Neural crest cell (in vitro differentiated cells): ENCODE results near the gene LIMCH1. TPM values are rescaled to one million over a fixed set of nuclear protein-coding genes. Genes with fewer than 3 reads are reported as not detected.
"Not testable (repeated sequence)": the region's sequence is repeated elsewhere in the genome, so short reads cannot be mapped to it uniquely, and the experiment has no call there.

Source experiments
- DNase-seq: peaks from one replicate; pipeline ENCODE4 v3.0.0; 2021; ENCODE audit warnings: low read depth, mixed read lengths, low spot score
- H3K27ac Mint-ChIP-seq: one replicate; pipeline ENCODE4 v1.8.0; 2021; ENCODE audit warnings: mild to moderate bottlenecking, mixed read lengths; ENCODE audit not compliant: unreplicated experiment
- H3K27me3 Mint-ChIP-seq: 2 replicates; pipeline ENCODE4 v1.8.0; 2021; ENCODE audit warnings: low read depth, mild to moderate bottlenecking, mixed read lengths
- H3K36me3 Mint-ChIP-seq: 2 replicates; pipeline ENCODE4 v1.8.0; 2021; ENCODE audit warnings: low read depth, mild to moderate bottlenecking, mixed read lengths
- H3K4me1 Mint-ChIP-seq: 2 replicates; pipeline ENCODE4 v1.8.0; 2021; ENCODE audit warnings: mixed read lengths
- H3K4me3 Mint-ChIP-seq: one replicate; pipeline ENCODE4 v1.8.0; 2021; ENCODE audit warnings: mild to moderate bottlenecking, mixed read lengths
- H3K9me3 Mint-ChIP-seq: 2 replicates; pipeline ENCODE4 v1.8.0; 2021; ENCODE audit warnings: mixed read lengths
- long read RNA-seq: library from polyadenylated mRNA; unstranded; transcript quantifications from one replicate; pipeline ENCODE4 v2.0.0, GENCODE V29; 2020
- total RNA-seq: library from RNA; stranded (reverse); gene quantifications from 2 replicates; pipeline ENCODE4 v1.2.1, GENCODE V29; 2021
- TF ChIP-seq, protein P1 (sequence below): fragments of 200-600 bp; sonication (generic); conservative IDR thresholded peaks from 2 replicates; pipeline ENCODE4 v1.5.0; 2021; ENCODE audit warnings: antibody characterized with exemption, mild to moderate bottlenecking

The LIMCH1 gene, protein sequence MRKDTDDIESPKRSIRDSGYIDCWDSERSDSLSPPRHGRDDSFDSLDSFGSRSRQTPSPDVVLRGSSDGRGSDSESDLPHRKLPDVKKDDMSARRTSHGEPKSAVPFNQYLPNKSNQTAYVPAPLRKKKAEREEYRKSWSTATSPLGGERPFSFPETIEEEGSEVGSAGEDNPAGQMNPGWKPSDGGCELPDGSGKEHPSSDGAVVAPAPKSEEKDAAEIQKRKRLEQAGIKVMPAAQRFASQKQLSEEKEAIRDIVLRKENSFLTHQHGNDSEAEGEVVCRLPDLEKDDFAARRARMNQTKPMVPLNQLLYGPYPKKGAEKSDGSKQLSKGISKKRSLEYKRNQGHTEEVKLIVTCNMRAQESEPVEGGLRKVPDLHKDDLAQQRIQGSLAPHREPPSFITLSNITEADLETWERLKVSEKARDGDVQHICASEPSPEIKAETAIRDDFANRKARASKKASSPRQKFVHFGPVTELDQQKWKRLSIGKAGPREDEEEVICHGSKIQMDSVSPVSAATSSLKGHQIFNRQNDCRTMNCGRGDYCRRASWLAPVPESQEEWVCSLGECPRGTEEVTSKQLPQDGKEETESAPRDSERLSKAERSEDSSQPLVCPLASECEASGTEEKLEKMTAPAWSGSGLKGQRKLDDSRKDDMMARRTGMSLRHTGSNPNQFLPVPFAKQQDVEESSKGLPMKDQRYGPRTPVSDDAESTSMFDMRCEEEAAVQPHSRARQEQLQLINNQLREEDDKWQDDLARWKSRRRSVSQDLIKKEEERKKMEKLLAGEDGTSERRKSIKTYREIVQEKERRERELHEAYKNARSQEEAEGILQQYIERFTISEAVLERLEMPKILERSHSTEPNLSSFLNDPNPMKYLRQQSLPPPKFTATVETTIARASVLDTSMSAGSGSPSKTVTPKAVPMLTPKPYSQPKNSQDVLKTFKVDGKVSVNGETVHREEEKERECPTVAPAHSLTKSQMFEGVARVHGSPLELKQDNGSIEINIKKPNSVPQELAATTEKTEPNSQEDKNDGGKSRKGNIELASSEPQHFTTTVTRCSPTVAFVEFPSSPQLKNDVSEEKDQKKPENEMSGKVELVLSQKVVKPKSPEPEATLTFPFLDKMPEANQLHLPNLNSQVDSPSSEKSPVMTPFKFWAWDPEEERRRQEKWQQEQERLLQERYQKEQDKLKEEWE (N-terminal part only)
- total RNA-seq = 15.1 and 17.3 TPM in 2 replicates
- long read RNA-seq, partial matches to known transcripts = 14 of 16 reads
- long read RNA-seq, other reads (novel, unspliced or antisense) = 2 of 16 reads

DNA sequence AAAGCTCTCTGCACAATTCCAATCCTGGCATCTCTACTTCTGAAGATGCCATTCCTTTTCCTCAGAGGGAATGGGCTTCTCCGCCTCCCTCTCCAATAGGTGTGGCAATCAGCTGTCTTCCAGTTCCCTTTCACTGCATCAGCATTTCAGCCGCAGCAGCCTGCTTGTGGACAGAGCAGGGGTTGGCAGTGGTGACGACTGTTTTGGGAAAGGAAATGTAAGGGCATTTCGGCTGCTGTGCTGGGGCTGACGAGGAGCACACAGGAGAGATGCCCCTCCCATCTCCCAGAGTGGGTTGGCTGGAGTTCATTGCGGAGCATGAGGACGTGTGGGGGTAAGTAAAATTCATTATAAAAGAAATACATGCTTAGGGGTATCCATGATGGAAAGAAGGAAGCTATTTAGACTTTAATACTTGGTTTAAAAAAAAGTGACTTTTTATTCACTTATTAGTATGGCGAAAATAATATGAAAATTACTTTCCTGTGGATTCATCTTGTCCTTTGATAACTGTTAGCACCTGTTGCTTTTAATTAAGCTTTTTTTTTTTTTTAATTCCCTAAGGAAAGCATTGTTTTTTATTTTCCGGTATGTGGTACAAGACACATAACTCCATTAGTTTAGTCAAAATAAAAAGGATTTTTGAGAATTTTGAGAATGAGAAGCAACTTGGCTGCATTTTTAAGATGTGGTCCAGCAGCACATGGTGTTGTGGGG is at the start of gene LIMCH1:
Gene LIMCH1 (plus strand): TSS at position 141 of the 717 bp plus-strand sequence. CDS start 67,839 bp downstream, outside the sequence.
- Mint-ChIP-seq H3K36me3 (no peaks in the 10 kb centered on the region), H3K4me3 (no peak within 1 kb of the TSS), H3K27ac (no peak within 1 kb of the TSS), H3K27me3 (no peaks in the 10 kb centered on the region), H3K4me1 (peaks cover 12% of the 10 kb centered on the region), H3K9me3 (no peaks in the 10 kb centered on the region)
- TF ChIP-seq, protein P1, sequence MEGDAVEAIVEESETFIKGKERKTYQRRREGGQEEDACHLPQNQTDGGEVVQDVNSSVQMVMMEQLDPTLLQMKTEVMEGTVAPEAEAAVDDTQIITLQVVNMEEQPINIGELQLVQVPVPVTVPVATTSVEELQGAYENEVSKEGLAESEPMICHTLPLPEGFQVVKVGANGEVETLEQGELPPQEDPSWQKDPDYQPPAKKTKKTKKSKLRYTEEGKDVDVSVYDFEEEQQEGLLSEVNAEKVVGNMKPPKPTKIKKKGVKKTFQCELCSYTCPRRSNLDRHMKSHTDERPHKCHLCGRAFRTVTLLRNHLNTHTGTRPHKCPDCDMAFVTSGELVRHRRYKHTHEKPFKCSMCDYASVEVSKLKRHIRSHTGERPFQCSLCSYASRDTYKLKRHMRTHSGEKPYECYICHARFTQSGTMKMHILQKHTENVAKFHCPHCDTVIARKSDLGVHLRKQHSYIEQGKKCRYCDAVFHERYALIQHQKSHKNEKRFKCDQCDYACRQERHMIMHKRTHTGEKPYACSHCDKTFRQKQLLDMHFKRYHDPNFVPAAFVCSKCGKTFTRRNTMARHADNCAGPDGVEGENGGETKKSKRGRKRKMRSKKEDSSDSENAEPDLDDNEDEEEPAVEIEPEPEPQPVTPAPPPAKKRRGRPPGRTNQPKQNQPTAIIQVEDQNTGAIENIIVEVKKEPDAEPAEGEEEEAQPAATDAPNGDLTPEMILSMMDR = no peak
- DNase-seq = no peak

DNA sequence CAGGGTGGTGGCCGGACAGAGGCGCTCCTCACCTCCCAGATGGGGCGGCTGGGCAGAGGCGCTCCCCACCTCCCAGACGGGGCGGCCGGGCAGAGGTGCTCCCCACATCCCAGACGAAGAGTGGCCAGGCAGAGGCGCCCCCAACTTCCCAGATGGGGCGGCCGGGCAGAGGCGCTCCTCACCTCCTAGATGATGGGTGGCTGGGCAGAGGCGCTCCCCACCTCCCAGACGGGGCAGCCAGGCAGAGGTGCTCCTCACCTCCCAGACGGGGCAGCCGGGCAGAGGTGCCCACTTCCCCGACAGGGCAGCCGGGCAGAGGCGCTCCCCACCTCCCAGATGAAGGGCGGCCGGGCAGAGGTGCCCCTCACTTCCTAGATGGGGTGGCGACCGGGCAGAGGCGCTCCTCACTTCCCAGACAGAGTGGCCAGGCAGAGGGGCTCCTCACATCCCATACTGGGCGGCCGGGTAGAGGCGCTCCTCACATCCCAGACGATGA is 46.8 kb upstream of the LIMCH1 start:
- H3K27ac Mint-ChIP-seq, H3K9me3 Mint-ChIP-seq, H3K36me3 Mint-ChIP-seq, H3K4me3 Mint-ChIP-seq, H3K4me1 Mint-ChIP-seq, DNase-seq, H3K27me3 Mint-ChIP-seq: not testable (repeated sequence)

DNA sequence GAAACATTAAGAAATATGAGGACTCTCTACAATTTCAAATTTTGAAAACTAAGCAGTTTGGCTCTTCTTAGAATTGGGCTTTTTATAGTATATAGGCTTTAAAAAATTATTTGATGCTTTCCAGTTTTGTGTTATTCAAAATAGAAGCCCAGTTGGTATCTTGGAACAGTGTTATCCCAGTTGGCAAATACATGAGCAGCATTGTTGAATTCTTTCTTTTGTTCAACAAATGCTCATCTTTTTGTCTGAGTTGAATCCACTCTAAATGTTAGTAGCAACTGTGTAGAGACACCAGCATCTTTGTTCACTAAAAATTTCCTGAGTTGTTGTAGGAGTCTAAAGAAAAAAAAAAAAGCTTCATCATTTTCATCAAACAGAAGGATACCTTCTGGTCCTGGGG is 41.0 kb upstream of the LIMCH1 start:
- Mint-ChIP-seq H3K27me3 (no peaks in the 10 kb centered on the region), H3K27ac (no peak overlapping the region), H3K4me3 (no peak overlapping the region), H3K9me3 (peaks cover 6% of the 10 kb centered on the region), H3K36me3 (peaks cover 5% of the 10 kb centered on the region), H3K4me1 (no peaks in the 10 kb centered on the region)
- DNase-seq = no peak
- TF ChIP-seq, protein P1 = no peak

DNA sequence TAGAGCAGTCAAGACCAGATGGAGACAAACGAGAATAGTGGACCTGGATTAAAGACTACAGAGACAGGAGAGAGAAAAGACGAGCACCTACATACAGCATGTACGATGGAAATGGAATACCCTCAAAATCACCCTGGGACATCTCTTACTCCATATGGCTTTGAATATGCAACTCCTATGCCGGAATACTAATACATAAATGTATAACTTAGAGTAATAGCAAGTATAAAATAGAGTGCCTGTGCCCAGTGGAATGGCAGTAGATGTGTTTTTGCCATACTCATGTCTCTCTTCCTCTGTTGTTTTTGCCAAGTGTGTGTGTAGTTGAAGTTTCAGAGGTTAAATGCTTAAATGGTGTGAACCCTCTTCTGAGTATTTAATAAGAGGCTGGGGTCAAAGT is 39.8 kb upstream of the LIMCH1 start:
- TF ChIP-seq, protein P1 = no peak
- no peaks in the 10 kb centered on the region for H3K4me1 Mint-ChIP-seq
- H3K36me3 Mint-ChIP-seq = peaks cover 10% of the 10 kb centered on the region
- no peak overlapping the region for H3K4me3 Mint-ChIP-seq
- peaks cover 10% of the 10 kb centered on the region for H3K9me3 Mint-ChIP-seq
- H3K27ac Mint-ChIP-seq = no peak overlapping the region
- no peaks in the 10 kb centered on the region for H3K27me3 Mint-ChIP-seq
- DNase-seq = no peak

DNA sequence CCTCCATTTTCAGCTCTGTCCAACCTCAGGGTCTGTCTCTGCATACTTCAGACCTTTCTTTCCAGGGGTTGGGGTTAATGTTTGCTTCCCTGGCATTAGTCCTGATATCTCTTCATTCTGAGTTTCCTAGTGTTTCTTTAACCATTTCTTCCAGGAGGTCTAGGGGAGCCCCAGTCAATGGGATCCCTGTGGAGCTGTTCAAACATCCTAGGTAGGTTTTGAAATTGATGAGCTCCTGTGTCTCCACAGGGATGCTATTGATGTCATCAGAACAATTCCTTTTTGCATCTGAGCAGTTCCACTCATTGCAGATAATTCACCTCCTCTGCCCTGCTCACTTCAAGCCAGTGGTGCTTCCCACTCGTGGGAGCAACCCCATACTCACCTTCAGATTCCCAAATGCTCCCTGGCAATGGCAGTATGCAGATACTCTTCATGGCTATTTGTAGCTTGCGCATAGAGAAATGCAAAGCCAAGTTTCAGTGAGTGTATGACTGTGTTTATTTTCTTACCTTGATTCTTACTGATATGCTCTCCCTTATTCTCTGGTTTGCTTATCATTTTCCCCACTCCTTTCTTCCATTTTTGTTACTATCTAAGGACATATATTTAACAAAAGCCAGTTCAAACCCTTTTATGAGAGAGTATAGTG is 33.7 kb upstream of the LIMCH1 start:
- peaks cover 14% of the 10 kb centered on the region for H3K36me3 Mint-ChIP-seq
- TF ChIP-seq, protein P1 = no peak
- peaks cover 14% of the 10 kb centered on the region for H3K9me3 Mint-ChIP-seq
- DNase-seq = no peak
- no peaks in the 10 kb centered on the region for H3K27me3 Mint-ChIP-seq
- H3K4me3 Mint-ChIP-seq = no peak overlapping the region
- no peak overlapping the region for H3K27ac Mint-ChIP-seq
- no peaks in the 10 kb centered on the region for H3K4me1 Mint-ChIP-seq
